ENCODE data around the gene RPL13A.

DNA sequence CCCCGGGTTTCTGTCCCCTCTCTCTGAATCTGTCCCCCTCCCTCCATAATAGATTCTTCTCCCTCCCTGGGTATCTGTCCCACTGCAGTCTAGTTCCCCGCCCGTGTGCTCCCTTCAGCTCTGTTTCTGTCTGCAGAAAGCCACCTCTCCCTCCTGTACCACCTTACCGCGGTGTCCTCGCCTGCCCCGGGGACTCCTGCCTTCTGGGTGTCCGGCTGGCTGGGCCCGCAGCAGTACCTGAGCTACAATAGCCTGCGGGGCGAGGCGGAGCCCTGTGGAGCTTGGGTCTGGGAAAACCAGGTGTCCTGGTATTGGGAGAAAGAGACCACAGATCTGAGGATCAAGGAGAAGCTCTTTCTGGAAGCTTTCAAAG lies 26.3 kb downstream of the RPL13A start:
- TF ChIP-seq CTCF (conservative IDR thresholded peaks at IDR 0.05; ENCODE audit: low read depth, low read length) (no peak), SMC3 (IDR thresholded peaks at IDR 0.05; ENCODE audit: low read depth, low read length) (no peak), POLR2A (IDR thresholded peaks at IDR 0.05; ENCODE audit: low read depth, low read length) (no peak), CEBPB (IDR thresholded peaks at IDR 0.05; ENCODE audit: low read depth, low read length) (no peak), RAD21 (IDR thresholded peaks at IDR 0.05; ENCODE audit: low read length) (no peak)
- TF ChIP-seq, protein P1, sequence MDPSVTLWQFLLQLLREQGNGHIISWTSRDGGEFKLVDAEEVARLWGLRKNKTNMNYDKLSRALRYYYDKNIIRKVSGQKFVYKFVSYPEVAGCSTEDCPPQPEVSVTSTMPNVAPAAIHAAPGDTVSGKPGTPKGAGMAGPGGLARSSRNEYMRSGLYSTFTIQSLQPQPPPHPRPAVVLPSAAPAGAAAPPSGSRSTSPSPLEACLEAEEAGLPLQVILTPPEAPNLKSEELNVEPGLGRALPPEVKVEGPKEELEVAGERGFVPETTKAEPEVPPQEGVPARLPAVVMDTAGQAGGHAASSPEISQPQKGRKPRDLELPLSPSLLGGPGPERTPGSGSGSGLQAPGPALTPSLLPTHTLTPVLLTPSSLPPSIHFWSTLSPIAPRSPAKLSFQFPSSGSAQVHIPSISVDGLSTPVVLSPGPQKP (IDR thresholded peaks at IDR 0.05; ENCODE audit: borderline replicate concordance, low read depth, low read length), result no peak
